IMR-90 (cell line): Measurements from ENCODE around the gene MLLT3. TPM values are rescaled to one million over a fixed set of nuclear protein-coding genes. Genes with fewer than 3 reads are reported as not detected.

Experiments used
- ATAC-seq: fragments of 200-7000 bp; cut with Tn5 transposase; 2 replicates; pipeline ENCODE4 v1.9.1; 2020; ENCODE audit warnings: low read depth, mild to moderate bottlenecking, moderate library complexity
- BruUV-seq: library from RNA; stranded (reverse); fragments of 400-500 nt; replicated peaks from 2 replicates; lab custom pipeline; 2021; lab: Mats Ljungman, UMichigan
- CTCF ChIA-PET: fragments of 300-600 bp; formaldehyde crosslinking; extraction: SDS; loops from one replicate; lab custom pipeline; 2021; ENCODE audit warnings: antibody characterized with exemption; lab: Yijun Ruan, JAX
- POLR2A ChIA-PET: fragments of 300-600 bp; sonication (Branson Sonifier 250); formaldehyde crosslinking; loops from one replicate; lab custom pipeline; 2022; ENCODE audit warnings: antibody characterized with exemption; ENCODE audit not compliant: unreplicated experiment; lab: Charles Lee
- DNase-seq: peaks from one replicate; pipeline ENCODE4 v3.0.0; 2013
- H2AFZ ChIP-seq: replicated peaks from 2 replicates; pipeline ENCODE3; 2013; ENCODE audit warnings: low read length, mild to moderate bottlenecking; ENCODE audit not compliant: poor library complexity
- H2AK5ac ChIP-seq: 2 replicates; pipeline ENCODE4 v1.6.1; 2013; ENCODE audit warnings: low read depth, low read length, inconsistent platforms
- H2AK9ac ChIP-seq: replicated peaks from 2 replicates; pipeline ENCODE3; 2013; ENCODE audit warnings: mild to moderate bottlenecking, low read depth, low read length, moderate library complexity; ENCODE audit not compliant: poor library complexity
- H2BK120ac ChIP-seq: 2 replicates; pipeline ENCODE4 v1.6.1; 2013; ENCODE audit warnings: low read depth, low read length, inconsistent platforms
- H2BK15ac ChIP-seq: 3 replicates; pipeline ENCODE4 v1.6.1; 2013; ENCODE audit warnings: low read depth, low read length, inconsistent platforms
- H2BK20ac ChIP-seq: 2 replicates; pipeline ENCODE4 v1.6.1; 2013; ENCODE audit warnings: low read depth, mild to moderate bottlenecking, inconsistent platforms, low read length, moderate library complexity
- H2BK5ac ChIP-seq: 2 replicates; pipeline ENCODE4 v1.6.1; 2013; ENCODE audit warnings: mild to moderate bottlenecking, low read depth, low read length, inconsistent platforms; ENCODE audit not compliant: poor library complexity, severe bottlenecking
- H3K14ac ChIP-seq: replicated peaks from 2 replicates; pipeline ENCODE4 v1.6.1; 2013; ENCODE audit warnings: low read depth, low read length, inconsistent platforms
- H3K18ac ChIP-seq: 2 replicates; pipeline ENCODE4 v1.6.1; 2013; ENCODE audit warnings: low read depth, low read length, control low read depth
- H3K23ac ChIP-seq: 2 replicates; pipeline ENCODE4 v1.6.1; 2013; ENCODE audit warnings: low read depth, low read length, inconsistent platforms
- H3K27ac ChIP-seq: 2 replicates; pipeline ENCODE4 v1.5.1; 2013; ENCODE audit warnings: mild to moderate bottlenecking, control low read depth, low read length; ENCODE audit not compliant: insufficient read depth
- H3K27me3 ChIP-seq: 2 replicates; pipeline ENCODE4 v1.6.1; 2013; ENCODE audit warnings: low read length; ENCODE audit not compliant: control insufficient read depth, insufficient read depth
- H3K36me3 ChIP-seq: 2 replicates; pipeline ENCODE4 v1.6.1; 2013; ENCODE audit warnings: low read length, mixed read lengths; ENCODE audit not compliant: control insufficient read depth, insufficient read depth
- H3K4ac ChIP-seq: 2 replicates; pipeline ENCODE4 v1.6.1; 2013; ENCODE audit warnings: low read depth, low read length, inconsistent platforms
- H3K4me1 ChIP-seq: 2 replicates; pipeline ENCODE4 v1.6.1; 2013; ENCODE audit warnings: low read length, mixed read lengths; ENCODE audit not compliant: control insufficient read depth, insufficient read depth
- H3K4me2 ChIP-seq: 2 replicates; pipeline ENCODE4 v1.6.1; 2013; ENCODE audit warnings: low read depth, mild to moderate bottlenecking, control low read depth, low read length, moderate library complexity
- H3K4me3 ChIP-seq: 2 replicates; pipeline ENCODE4 v1.5.1; 2013; ENCODE audit warnings: low read depth, mild to moderate bottlenecking, control low read depth, low read length, moderate library complexity; ENCODE audit not compliant: insufficient read depth
- H3K56ac ChIP-seq: 2 replicates; pipeline ENCODE4 v1.6.1; 2013; ENCODE audit warnings: low read length, inconsistent platforms; ENCODE audit not compliant: insufficient read depth; ENCODE audit errors: extremely low read depth
- H3K79me1 ChIP-seq, 2 experiments: 2 replicates each; pipeline ENCODE4 v1.6.1; 2013; ENCODE audit warnings: low read length in 2 of 2, inconsistent platforms in 1 of 2, low read depth in 1 of 2
- H3K9ac ChIP-seq: 2 replicates; pipeline ENCODE4 v1.6.1; 2013; ENCODE audit warnings: low read depth, low read length, control low read depth
- H3K9me1 ChIP-seq: 2 replicates; pipeline ENCODE4 v1.6.1; 2013; ENCODE audit warnings: low read length, inconsistent platforms; ENCODE audit not compliant: insufficient read depth
- H3K9me3 ChIP-seq: 2 replicates; pipeline ENCODE4 v1.6.1; 2013; ENCODE audit warnings: low read length; ENCODE audit not compliant: control insufficient read depth, insufficient read depth
- H4K20me1 ChIP-seq: 2 replicates; pipeline ENCODE4 v1.6.1; 2013; ENCODE audit warnings: low read length, inconsistent platforms; ENCODE audit not compliant: insufficient read depth
- H4K5ac ChIP-seq: 2 replicates; pipeline ENCODE4 v1.6.1; 2013; ENCODE audit warnings: mild to moderate bottlenecking, low read depth, low read length, control low read depth
- H4K8ac ChIP-seq, 2 experiments: 2 replicates each; pipeline ENCODE4 v1.6.1; 2013; ENCODE audit warnings: low read depth in 2 of 2, low read length in 2 of 2, control low read depth in 1 of 2, inconsistent platforms in 1 of 2
- H4K91ac ChIP-seq: 2 replicates; pipeline ENCODE4 v1.6.1; 2013; ENCODE audit warnings: low read depth, low read length, inconsistent platforms; ENCODE audit not compliant: insufficient read depth
- BHLHE40 ChIP-seq: fragments of 150-350 bp; IDR thresholded peaks from 2 replicates; pipeline ENCODE4 v1.6.1; 2016; ENCODE audit warnings: mild to moderate bottlenecking, low read depth, low read length
- CEBPB ChIP-seq: IDR thresholded peaks from 2 replicates; pipeline ENCODE4 v1.6.1; 2012; ENCODE audit warnings: low read depth, low read length, improper control_type of control experiment
- CHD1 ChIP-seq: IDR thresholded peaks from 2 replicates; pipeline ENCODE4 v1.6.1; 2012; ENCODE audit warnings: low read depth, low read length, improper control_type of control experiment
- FOS ChIP-seq: fragments of 150-350 bp; IDR thresholded peaks from 2 replicates; pipeline ENCODE4 v1.6.1; 2016; ENCODE audit warnings: low read depth, low read length
- MAFK ChIP-seq: IDR thresholded peaks from 2 replicates; pipeline ENCODE4 v1.6.1; 2012; ENCODE audit warnings: low read depth, low read length, improper control_type of control experiment
- MAZ ChIP-seq: IDR thresholded peaks from 2 replicates; pipeline ENCODE4 v1.6.1; 2012; ENCODE audit warnings: low read depth, mild to moderate bottlenecking, low read length, improper control_type of control experiment, moderate library complexity, borderline replicate concordance
- MXI1 ChIP-seq: IDR thresholded peaks from 2 replicates; pipeline ENCODE4 v1.6.1; 2012; ENCODE audit warnings: low read depth, mild to moderate bottlenecking, low read length, moderate library complexity, borderline replicate concordance
- NFE2L2 ChIP-seq: fragments of 150-350 bp; IDR thresholded peaks from 2 replicates; pipeline ENCODE4 v1.6.1; 2016; ENCODE audit warnings: low read depth, mild to moderate bottlenecking, low read length
- POLR2A ChIP-seq: IDR thresholded peaks from 2 replicates; pipeline ENCODE4 v1.6.1; 2012; ENCODE audit warnings: mild to moderate bottlenecking, low read depth, low read length
- RAD21 ChIP-seq: IDR thresholded peaks from 2 replicates; pipeline ENCODE4 v1.6.1; 2012; ENCODE audit warnings: low read length, improper control_type of control experiment
- RCOR1 ChIP-seq: IDR thresholded peaks from 2 replicates; pipeline ENCODE4 v1.6.1; 2012; ENCODE audit warnings: mild to moderate bottlenecking, low read length, improper control_type of control experiment; ENCODE audit not compliant: insufficient replicate concordance
- RFX5 ChIP-seq: IDR thresholded peaks from 2 replicates; pipeline ENCODE4 v1.8.0; 2012; ENCODE audit warnings: low read depth, mild to moderate bottlenecking, low read length, moderate library complexity
- SMC3 ChIP-seq: fragments of 150-350 bp; IDR thresholded peaks from 2 replicates; pipeline ENCODE4 v1.6.1; 2016; ENCODE audit warnings: low read depth, mild to moderate bottlenecking, antibody characterized with exemption, low read length, moderate library complexity
- WGBS, 2 experiments: methylation state at CpG; one replicate each; pipeline versions ENCODE4 v1.1.5 to v1.1.7; 2013; ENCODE audit warnings: missing lambda C conversion rate in 2 of 2; ENCODE audit not compliant: insufficient read length in 1 of 2; ENCODE audit errors: extremely low coverage in 2 of 2; 5-methylcytosine and 5-hydroxymethylcytosine counted together
- dilution Hi-C: fragments of 300-500 bp; cut with HindIII; formaldehyde crosslinking; loops from one replicate; pipeline ENCODE4 v1.14.3; 2018; ENCODE audit warnings: low sequenced_read_pairs; ENCODE audit not compliant: unreplicated experiment
- in situ Hi-C: fragments of 300-500 bp; cut with MboI; formaldehyde crosslinking; loops from 3 replicates; pipeline ENCODE4 v1.14.3; 2019; ENCODE audit warnings: low sequenced_read_pairs, inconsistent platforms, mixed read lengths
- intact Hi-C: fragments of 100-400 bp; cut with micrococcal nuclease; formaldehyde crosslinking; loops from 2 replicates; pipeline ENCODE4 v1.10.0; 2022
- polyA plus RNA-seq, 3 experiments: library from polyadenylated mRNA; depleted of rRNA; stranded (reverse); fragments of >200 nt; gene quantifications; 2 replicates each; pipeline ENCODE4 v1.2.3, GENCODE V29; 2012; ENCODE audit warnings: low replicate concordance in 1 of 3
- total RNA-seq: library from RNA; depleted of rRNA; stranded (reverse); fragments of >200 nt; gene quantifications from 2 replicates; pipeline ENCODE4 v1.2.3, GENCODE V29; 2012
- TF ChIP-seq, protein P1 (sequence below): fragments of 150-350 bp; IDR thresholded peaks from 2 replicates; pipeline ENCODE4 v1.6.1; 2017; ENCODE audit warnings: mild to moderate bottlenecking, antibody characterized with exemption, low read length, low read depth
- TF ChIP-seq, protein P2 (sequence below): conservative IDR thresholded peaks from 2 replicates; pipeline ENCODE4 v1.5.1; 2012; ENCODE audit warnings: mild to moderate bottlenecking, low read depth, low read length, improper control_type of control experiment
- TF ChIP-seq, protein P3 (sequence below): fragments of 150-350 bp; IDR thresholded peaks from 2 replicates; pipeline ENCODE4 v1.6.1; 2016; ENCODE audit warnings: low read depth, mild to moderate bottlenecking, low read length, moderate library complexity, borderline replicate concordance

The MLLT3 gene
- total and polyA plus RNA-seq, 2 of the 4 experiments (the other 2 are of a cell fraction) = 10.4 to 21.1 TPM

DNA sequence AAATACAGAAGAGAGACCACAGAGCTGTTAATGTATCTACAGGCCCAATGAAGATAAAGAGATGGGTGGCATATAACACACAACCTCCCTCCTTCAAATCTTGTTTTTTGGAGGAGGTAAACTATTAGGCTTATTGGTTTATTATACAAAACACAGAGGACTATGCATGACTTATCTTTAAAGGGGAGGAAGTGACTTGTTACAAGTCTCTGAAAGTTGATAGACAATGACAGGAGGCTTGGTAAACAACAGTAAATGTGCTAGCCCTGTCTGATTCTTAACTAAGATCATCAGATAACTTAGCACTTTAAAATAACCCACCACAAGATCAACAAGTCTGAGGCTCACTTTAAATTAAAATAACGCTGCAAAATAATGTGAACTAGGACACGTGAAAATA, 219.0 kb downstream of the MLLT3 start:
- DNase-seq = no peak
- CTCF ChIA-PET = no interaction called here
- H3K14ac ChIP-seq = no peak overlapping the region
- POLR2A ChIA-PET = no interaction called here
- TF ChIP-seq RCOR1 = no peak
- TF ChIP-seq SMC3 = no peak
- no peak for TF ChIP-seq MAZ
- TF ChIP-seq RAD21 = no peak
- no peak for TF ChIP-seq MAFK
- TF ChIP-seq, protein P1, sequence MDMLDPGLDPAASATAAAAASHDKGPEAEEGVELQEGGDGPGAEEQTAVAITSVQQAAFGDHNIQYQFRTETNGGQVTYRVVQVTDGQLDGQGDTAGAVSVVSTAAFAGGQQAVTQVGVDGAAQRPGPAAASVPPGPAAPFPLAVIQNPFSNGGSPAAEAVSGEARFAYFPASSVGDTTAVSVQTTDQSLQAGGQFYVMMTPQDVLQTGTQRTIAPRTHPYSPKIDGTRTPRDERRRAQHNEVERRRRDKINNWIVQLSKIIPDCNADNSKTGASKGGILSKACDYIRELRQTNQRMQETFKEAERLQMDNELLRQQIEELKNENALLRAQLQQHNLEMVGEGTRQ = no peak
- TF ChIP-seq, protein P2, sequence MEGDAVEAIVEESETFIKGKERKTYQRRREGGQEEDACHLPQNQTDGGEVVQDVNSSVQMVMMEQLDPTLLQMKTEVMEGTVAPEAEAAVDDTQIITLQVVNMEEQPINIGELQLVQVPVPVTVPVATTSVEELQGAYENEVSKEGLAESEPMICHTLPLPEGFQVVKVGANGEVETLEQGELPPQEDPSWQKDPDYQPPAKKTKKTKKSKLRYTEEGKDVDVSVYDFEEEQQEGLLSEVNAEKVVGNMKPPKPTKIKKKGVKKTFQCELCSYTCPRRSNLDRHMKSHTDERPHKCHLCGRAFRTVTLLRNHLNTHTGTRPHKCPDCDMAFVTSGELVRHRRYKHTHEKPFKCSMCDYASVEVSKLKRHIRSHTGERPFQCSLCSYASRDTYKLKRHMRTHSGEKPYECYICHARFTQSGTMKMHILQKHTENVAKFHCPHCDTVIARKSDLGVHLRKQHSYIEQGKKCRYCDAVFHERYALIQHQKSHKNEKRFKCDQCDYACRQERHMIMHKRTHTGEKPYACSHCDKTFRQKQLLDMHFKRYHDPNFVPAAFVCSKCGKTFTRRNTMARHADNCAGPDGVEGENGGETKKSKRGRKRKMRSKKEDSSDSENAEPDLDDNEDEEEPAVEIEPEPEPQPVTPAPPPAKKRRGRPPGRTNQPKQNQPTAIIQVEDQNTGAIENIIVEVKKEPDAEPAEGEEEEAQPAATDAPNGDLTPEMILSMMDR = no peak
- no peak for TF ChIP-seq POLR2A
- TF ChIP-seq MXI1 = no peak
- TF ChIP-seq RFX5 = no peak
- TF ChIP-seq BHLHE40 = no peak
- no peak for TF ChIP-seq CHD1
- TF ChIP-seq FOS = no peak
- TF ChIP-seq, protein P3, sequence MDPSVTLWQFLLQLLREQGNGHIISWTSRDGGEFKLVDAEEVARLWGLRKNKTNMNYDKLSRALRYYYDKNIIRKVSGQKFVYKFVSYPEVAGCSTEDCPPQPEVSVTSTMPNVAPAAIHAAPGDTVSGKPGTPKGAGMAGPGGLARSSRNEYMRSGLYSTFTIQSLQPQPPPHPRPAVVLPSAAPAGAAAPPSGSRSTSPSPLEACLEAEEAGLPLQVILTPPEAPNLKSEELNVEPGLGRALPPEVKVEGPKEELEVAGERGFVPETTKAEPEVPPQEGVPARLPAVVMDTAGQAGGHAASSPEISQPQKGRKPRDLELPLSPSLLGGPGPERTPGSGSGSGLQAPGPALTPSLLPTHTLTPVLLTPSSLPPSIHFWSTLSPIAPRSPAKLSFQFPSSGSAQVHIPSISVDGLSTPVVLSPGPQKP = no peak
- no peak for TF ChIP-seq CEBPB
- no peak for TF ChIP-seq NFE2L2
- in situ Hi-C loops = no loop called here
- H4K8ac ChIP-seq = no peak overlapping the region
- H3K36me3 ChIP-seq = no peaks in the 10 kb centered on the region
- no peak overlapping the region for H3K23ac ChIP-seq
- no peak overlapping the region for H2AK5ac ChIP-seq
- no peak overlapping the region for H3K56ac ChIP-seq
- no peaks in the 10 kb centered on the region for H3K27me3 ChIP-seq
- H2BK120ac ChIP-seq = no peak overlapping the region
- no peak overlapping the region for H2BK5ac ChIP-seq
- dilution Hi-C loops = no loop called here
- intact Hi-C loops = no loop called here
- H4K20me1 ChIP-seq = no peaks in the 10 kb centered on the region
- H3K4ac ChIP-seq = no peak overlapping the region
- H2BK15ac ChIP-seq = no peak overlapping the region
- H2AK9ac ChIP-seq = no peak overlapping the region
- no peak overlapping the region for H3K27ac ChIP-seq
- no peaks in the 10 kb centered on the region for H3K4me1 ChIP-seq
- no peaks in the 10 kb centered on the region for H3K9me1 ChIP-seq
- no peak overlapping the region for H3K4me3 ChIP-seq
- no TSS peak for BruUV-seq
- H2BK20ac ChIP-seq = no peak overlapping the region
- H3K79me1 ChIP-seq = no peaks in the 10 kb centered on the region
- H4K5ac ChIP-seq = no peak overlapping the region
- WGBS, 2 experiments = no CpG with 5 or more reads among the region's 2 CpGs
- no peak overlapping the region for H3K18ac ChIP-seq
- H4K91ac ChIP-seq = no peak overlapping the region
- no peak for ATAC-seq
- no peak overlapping the region for H3K9ac ChIP-seq
- H2AFZ ChIP-seq = no peak overlapping the region
- no peaks in the 10 kb centered on the region for H3K9me3 ChIP-seq
- no peak overlapping the region for H3K4me2 ChIP-seq
